Skeletal muscle satellite cell (primary cell): ENCODE data around the gene ACADM.
"Not testable (repeated sequence)": the region's sequence is repeated elsewhere in the genome, so short reads cannot be mapped to it uniquely, and the experiment has no call there.

Experiments
- H3K27me3 ChIP-seq: 2 replicates; pipeline ENCODE4 v1.7.0; 2013; ENCODE audit warnings: low read length; ENCODE audit not compliant: control insufficient read depth, insufficient read depth
- H3K36me3 ChIP-seq: 2 replicates; pipeline ENCODE4 v1.7.0; 2013; ENCODE audit warnings: mild to moderate bottlenecking, control low read depth, low read length; ENCODE audit not compliant: insufficient read depth
- H3K4me1 ChIP-seq: 2 replicates; pipeline ENCODE4 v1.7.0; 2013; ENCODE audit warnings: low read length; ENCODE audit not compliant: control insufficient read depth, insufficient read depth
- H3K4me2 ChIP-seq: 2 replicates; pipeline ENCODE4 v1.7.0; 2013; ENCODE audit warnings: mild to moderate bottlenecking, low read length
- H3K4me3 ChIP-seq: 2 replicates; pipeline ENCODE4 v1.7.0; 2013; ENCODE audit warnings: low read length
- H3K9ac ChIP-seq: 2 replicates; pipeline ENCODE4 v1.7.0; 2013; ENCODE audit warnings: mild to moderate bottlenecking, low read depth, low read length, moderate library complexity
- H3K9me3 ChIP-seq: replicated peaks from 2 replicates; pipeline ENCODE4 v1.7.0; 2013; ENCODE audit warnings: mild to moderate bottlenecking, control low read depth, low read length

ACADM gene

GRCh38 chr1:75736016-75736415 lies 11.5 kb downstream of the ACADM start:
- H3K9me3 ChIP-seq: no peaks in the 10 kb centered on the region

GRCh38 chr1:75742047-75742625 lies 17.6 kb downstream of the ACADM start:
- Histone ChIP-seq H3K4me3 (no peak overlapping the region), H3K9me3 (no peaks in the 10 kb centered on the region), H3K27me3 (no peaks in the 10 kb centered on the region), H3K36me3 (peaks cover 36% of the 10 kb centered on the region), H3K4me2 (no peak overlapping the region), H3K9ac (no peak overlapping the region), H3K4me1 (no peaks in the 10 kb centered on the region)

More at GRCh38 chr1:75736016-75736415, 11.5 kb downstream of the ACADM start:
- Histone ChIP-seq H3K4me2 (no peak overlapping the region), H3K4me1 (no peaks in the 10 kb centered on the region), H3K36me3 (peaks cover 40% of the 10 kb centered on the region), H3K9ac (no peak overlapping the region), H3K4me3 (no peak overlapping the region), H3K27me3 (no peaks in the 10 kb centered on the region)

GRCh38 chr1:75745276-75745675 lies 20.8 kb downstream of the ACADM start:
- Histone ChIP-seq H3K27me3 (no peaks in the 10 kb centered on the region), H3K4me3 (no peak overlapping the region), H3K9me3 (no peaks in the 10 kb centered on the region), H3K36me3 (peaks cover 35% of the 10 kb centered on the region), H3K4me2 (no peak overlapping the region), H3K9ac (no peak overlapping the region), H3K4me1 (no peaks in the 10 kb centered on the region)

GRCh38 chr1:75757210-75757609 lies 32.7 kb downstream of the ACADM start:
- H3K4me2 ChIP-seq, H3K4me3 ChIP-seq, H3K27me3 ChIP-seq, H3K9me3 ChIP-seq, H3K9ac ChIP-seq, H3K4me1 ChIP-seq: not testable (repeated sequence)
- peaks cover 21% of the 10 kb centered on the region for H3K36me3 ChIP-seq

GRCh38 chr1:75758543-75758942 lies 34.0 kb downstream of the ACADM start:
- peaks cover 21% of the 10 kb centered on the region for H3K36me3 ChIP-seq
- not testable (repeated sequence) for H3K27me3 ChIP-seq, H3K4me1 ChIP-seq, H3K4me3 ChIP-seq, H3K4me2 ChIP-seq, H3K9me3 ChIP-seq, H3K9ac ChIP-seq

DNA sequence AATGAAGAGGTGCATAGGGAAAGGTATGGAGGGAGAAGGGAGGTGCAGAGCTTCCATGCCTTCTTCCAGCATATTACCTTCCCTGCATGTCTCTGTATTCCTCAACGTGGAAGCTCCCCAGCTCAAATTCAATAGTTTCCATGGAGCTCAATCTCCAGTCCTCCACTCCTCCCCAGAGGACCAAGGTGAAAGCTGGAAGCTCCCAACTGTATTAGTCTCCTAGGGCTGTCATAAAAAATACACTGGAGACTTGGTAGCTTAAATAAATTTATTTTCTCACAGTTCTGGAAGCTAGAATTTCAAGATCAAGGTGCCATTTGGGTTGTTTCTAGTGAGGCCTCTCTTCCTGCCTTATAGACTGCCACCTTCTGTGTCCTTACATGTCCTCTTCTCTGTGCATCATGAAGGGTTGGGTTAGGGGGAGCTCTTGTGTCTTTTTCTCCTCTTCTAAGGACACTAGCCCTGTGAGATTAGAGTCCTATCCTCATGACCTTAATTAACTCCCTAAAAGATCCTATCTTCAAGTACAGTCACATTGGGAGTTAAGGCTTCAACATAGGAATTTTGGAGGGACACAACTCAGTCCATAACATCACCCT lies 39.6 kb downstream of the ACADM start:
- Histone ChIP-seq H3K4me2 (no peak overlapping the region), H3K9me3 (no peaks in the 10 kb centered on the region), H3K4me3 (no peak overlapping the region), H3K36me3 (peaks cover 8% of the 10 kb centered on the region), H3K27me3 (no peaks in the 10 kb centered on the region), H3K4me1 (peaks cover 20% of the 10 kb centered on the region), H3K9ac (no peak overlapping the region)

GRCh38 chr1:75765697-75766355 lies 41.3 kb downstream of the ACADM start:
- Histone ChIP-seq H3K9ac (peak overlapping the region; percentile 53), H3K27me3 (no peaks in the 10 kb centered on the region)

GRCh38 chr1:75768016-75768415 lies 43.5 kb downstream of the ACADM start:
- Histone ChIP-seq H3K4me2 (no peak overlapping the region), H3K4me3 (no peak overlapping the region), H3K9me3 (no peaks in the 10 kb centered on the region), H3K4me1 (peaks cover 20% of the 10 kb centered on the region), H3K27me3 (no peaks in the 10 kb centered on the region), H3K36me3 (peaks cover 8% of the 10 kb centered on the region), H3K9ac (no peak overlapping the region)

More at GRCh38 chr1:75765697-75766355, 41.3 kb downstream of the ACADM start:
- H3K36me3 ChIP-seq: peaks cover 8% of the 10 kb centered on the region
- peak overlapping the region; percentile 74 for H3K4me2 ChIP-seq
- H3K4me3 ChIP-seq: peak overlapping the region; percentile 42
- no peaks in the 10 kb centered on the region for H3K9me3 ChIP-seq
- peaks cover 20% of the 10 kb centered on the region for H3K4me1 ChIP-seq

GRCh38 chr1:75770761-75771160 lies 46.3 kb downstream of the ACADM start:
- Histone ChIP-seq H3K4me3 (no peak overlapping the region), H3K27me3 (no peaks in the 10 kb centered on the region), H3K4me1 (peaks cover 17% of the 10 kb centered on the region), H3K4me2 (no peak overlapping the region), H3K36me3 (no peaks in the 10 kb centered on the region), H3K9ac (no peak overlapping the region), H3K9me3 (no peaks in the 10 kb centered on the region)

DNA sequence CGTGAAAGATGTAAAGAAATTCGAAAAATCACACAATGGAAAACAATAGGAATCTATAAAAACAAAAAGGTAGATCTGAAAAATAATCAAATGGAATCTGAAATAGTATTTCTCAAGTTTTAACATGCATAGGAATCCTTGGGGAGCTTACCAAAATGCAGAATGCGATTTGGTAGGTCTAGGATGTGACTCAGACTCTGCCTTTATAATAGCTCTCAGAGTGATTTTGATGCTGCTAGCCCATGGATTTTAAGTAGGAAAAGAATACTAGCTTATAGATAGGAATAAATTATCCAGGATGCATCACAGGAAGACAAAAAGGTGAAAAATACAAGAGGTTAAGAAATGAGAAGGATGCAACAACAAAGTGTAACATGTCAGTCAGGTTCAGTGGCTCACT lies 47.5 kb downstream of the ACADM start:
- Histone ChIP-seq H3K4me1 (peaks cover 12% of the 10 kb centered on the region), H3K4me2 (no peak overlapping the region), H3K27me3 (no peaks in the 10 kb centered on the region), H3K4me3 (no peak overlapping the region), H3K36me3 (no peaks in the 10 kb centered on the region), H3K9me3 (no peaks in the 10 kb centered on the region), H3K9ac (no peak overlapping the region)

DNA sequence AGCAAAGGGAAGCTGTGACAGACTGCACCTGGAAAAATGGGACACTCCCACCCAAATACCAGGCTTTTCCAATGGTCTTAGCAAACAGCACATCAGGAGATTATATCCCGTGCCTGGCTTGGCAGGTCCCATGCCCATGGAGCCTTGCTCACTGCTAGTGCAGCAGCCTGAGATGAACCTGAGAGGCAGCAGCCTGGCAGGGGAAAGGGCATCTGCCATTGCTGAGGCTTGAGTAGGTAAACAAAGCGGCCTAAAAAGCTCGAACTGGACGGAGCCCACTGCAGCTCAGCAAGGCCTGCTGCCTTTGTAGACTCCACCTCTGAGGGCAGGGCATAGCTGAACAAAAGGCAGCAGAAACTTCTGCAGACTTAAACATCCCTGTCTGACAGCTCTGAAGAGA lies 53.3 kb downstream of the ACADM start:
- not testable (repeated sequence) for H3K9ac ChIP-seq

GRCh38 chr1:75778694-75779093 lies 54.2 kb downstream of the ACADM start:
- not testable (repeated sequence) for H3K4me1 ChIP-seq, H3K4me3 ChIP-seq, H3K4me2 ChIP-seq, H3K36me3 ChIP-seq, H3K27me3 ChIP-seq, H3K9me3 ChIP-seq, H3K9ac ChIP-seq

More for the DNA sequence above, 53.3 kb downstream of the ACADM start:
- H3K4me3 ChIP-seq, H3K27me3 ChIP-seq, H3K36me3 ChIP-seq, H3K4me2 ChIP-seq, H3K9me3 ChIP-seq, H3K4me1 ChIP-seq: not testable (repeated sequence)
